ENCODE measurements around the gene CHST2. TPM values are rescaled to one million over a fixed set of nuclear protein-coding genes. Genes with fewer than 3 reads are reported as not detected.

The CHST2 gene
- total RNA-seq, 1 experiment from 2014 or later: 0.26 TPM

DNA sequence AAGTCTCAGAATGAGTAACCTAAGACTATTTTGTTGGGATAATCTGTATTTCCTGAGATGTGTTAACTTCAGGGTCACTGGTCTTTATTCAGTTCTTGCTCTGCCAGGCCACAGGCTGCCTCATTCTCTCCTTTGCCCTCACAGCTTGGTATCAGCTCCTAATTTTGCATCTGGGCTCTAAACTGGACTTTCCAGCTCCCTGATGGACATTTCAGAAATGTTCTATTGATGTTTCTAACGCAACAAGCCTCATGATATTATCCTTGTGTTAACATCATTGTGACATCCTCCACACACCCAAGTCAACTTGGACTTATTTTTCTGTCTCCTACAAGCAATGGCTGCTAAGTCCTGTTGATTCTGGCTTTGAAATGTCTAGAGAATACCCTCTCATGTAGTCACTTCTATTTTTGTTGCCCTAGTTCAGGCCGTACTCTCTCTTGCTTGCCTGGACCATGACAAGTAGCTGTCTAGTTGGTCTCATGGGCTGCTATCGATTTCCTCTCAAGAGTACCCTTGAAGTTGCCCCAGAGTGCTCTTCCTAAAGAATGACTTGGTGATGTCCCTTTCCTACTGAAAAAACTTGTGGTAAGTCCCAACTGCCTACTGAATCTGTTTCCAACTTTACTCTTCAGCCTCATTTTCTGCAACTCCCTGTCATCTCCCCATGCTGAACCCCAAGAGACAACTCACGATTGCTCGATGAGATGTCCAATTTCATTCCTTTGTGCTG is 52.7 kb downstream of the CHST2 start:
- TF ChIP-seq, protein P1, sequence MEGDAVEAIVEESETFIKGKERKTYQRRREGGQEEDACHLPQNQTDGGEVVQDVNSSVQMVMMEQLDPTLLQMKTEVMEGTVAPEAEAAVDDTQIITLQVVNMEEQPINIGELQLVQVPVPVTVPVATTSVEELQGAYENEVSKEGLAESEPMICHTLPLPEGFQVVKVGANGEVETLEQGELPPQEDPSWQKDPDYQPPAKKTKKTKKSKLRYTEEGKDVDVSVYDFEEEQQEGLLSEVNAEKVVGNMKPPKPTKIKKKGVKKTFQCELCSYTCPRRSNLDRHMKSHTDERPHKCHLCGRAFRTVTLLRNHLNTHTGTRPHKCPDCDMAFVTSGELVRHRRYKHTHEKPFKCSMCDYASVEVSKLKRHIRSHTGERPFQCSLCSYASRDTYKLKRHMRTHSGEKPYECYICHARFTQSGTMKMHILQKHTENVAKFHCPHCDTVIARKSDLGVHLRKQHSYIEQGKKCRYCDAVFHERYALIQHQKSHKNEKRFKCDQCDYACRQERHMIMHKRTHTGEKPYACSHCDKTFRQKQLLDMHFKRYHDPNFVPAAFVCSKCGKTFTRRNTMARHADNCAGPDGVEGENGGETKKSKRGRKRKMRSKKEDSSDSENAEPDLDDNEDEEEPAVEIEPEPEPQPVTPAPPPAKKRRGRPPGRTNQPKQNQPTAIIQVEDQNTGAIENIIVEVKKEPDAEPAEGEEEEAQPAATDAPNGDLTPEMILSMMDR (IDR thresholded peaks at IDR 0.05): no peak
- TF ChIP-seq SIN3A (IDR thresholded peaks at IDR 0.05; ENCODE audit: borderline replicate concordance, insufficient read depth, low read depth, low read length): no peak
- TF ChIP-seq POLR2AphosphoS5 (IDR thresholded peaks at IDR 0.05; ENCODE audit: low read depth, low read length): no peak
- no peak for TF ChIP-seq TCF7L2 (IDR thresholded peaks at IDR 0.05; ENCODE audit: low read depth, low read length)
- TF ChIP-seq, protein P2, sequence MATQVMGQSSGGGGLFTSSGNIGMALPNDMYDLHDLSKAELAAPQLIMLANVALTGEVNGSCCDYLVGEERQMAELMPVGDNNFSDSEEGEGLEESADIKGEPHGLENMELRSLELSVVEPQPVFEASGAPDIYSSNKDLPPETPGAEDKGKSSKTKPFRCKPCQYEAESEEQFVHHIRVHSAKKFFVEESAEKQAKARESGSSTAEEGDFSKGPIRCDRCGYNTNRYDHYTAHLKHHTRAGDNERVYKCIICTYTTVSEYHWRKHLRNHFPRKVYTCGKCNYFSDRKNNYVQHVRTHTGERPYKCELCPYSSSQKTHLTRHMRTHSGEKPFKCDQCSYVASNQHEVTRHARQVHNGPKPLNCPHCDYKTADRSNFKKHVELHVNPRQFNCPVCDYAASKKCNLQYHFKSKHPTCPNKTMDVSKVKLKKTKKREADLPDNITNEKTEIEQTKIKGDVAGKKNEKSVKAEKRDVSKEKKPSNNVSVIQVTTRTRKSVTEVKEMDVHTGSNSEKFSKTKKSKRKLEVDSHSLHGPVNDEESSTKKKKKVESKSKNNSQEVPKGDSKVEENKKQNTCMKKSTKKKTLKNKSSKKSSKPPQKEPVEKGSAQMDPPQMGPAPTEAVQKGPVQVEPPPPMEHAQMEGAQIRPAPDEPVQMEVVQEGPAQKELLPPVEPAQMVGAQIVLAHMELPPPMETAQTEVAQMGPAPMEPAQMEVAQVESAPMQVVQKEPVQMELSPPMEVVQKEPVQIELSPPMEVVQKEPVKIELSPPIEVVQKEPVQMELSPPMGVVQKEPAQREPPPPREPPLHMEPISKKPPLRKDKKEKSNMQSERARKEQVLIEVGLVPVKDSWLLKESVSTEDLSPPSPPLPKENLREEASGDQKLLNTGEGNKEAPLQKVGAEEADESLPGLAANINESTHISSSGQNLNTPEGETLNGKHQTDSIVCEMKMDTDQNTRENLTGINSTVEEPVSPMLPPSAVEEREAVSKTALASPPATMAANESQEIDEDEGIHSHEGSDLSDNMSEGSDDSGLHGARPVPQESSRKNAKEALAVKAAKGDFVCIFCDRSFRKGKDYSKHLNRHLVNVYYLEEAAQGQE (IDR thresholded peaks at IDR 0.05; ENCODE audit: insufficient read depth in 1 of 2, low read depth in 2 of 2, low read length in 1 of 2): no peak
- POLR2A ChIA-PET: no interaction called here
- Histone ChIP-seq H3K4me3 (ENCODE audit: low read depth in 2 of 2, low read length in 2 of 2) (no peak overlapping the region), H3K36me3 (ENCODE audit: control insufficient read depth, insufficient read depth, low read length) (no peaks in the 10 kb centered on the region), H3K27ac (ENCODE audit: low read length) (no peak overlapping the region), H3K9me3 (ENCODE audit: control insufficient read depth, insufficient read depth, low read depth, low read length) (no peaks in the 10 kb centered on the region; the same call in 1 of the 2 replicates), H3K27me3 (ENCODE audit: control insufficient read depth, insufficient read depth, low read length) (no peaks in the 10 kb centered on the region), H3K4me1 (ENCODE audit: control insufficient read depth, insufficient read depth, low read length) (no peaks in the 10 kb centered on the region)
- in situ Hi-C loops (cut with HindIII; ENCODE audit: low pct_unique_long_range_greater_than_20kb, low sequenced_read_pairs) (no loop called here), intact Hi-C loops (cut with micrococcal nuclease; ENCODE audit: unreplicated experiment) (loop anchor here (10.0 kb wide), 1 partner anchor 1153 kb away; no protein-coding TSS in a partner anchor)
- DNase-seq (ENCODE audit: low read depth, low spot score): no peak
- ATAC-seq: no peak
- CTCF ChIA-PET: no interaction called here
- no TSS peak for BruUV-seq (replicated peaks)

DNA sequence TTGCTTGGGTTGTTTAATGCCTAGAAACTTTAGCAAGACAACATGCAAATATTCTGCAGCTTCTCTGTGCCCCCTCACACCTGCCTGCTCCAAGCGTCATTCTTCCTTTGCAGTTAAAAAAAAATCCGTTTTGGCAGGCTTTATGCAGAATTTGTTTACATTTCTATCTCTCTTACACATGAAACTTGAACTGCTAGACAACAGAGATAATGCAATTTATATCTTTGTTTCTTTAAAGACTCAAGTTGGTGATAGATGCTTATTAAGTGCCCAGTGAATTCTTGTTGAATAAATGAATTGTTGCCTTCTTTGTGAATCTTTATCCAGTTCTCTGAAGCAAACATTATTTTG is 53.2 kb downstream of the CHST2 start:
- no peaks in the 10 kb centered on the region for H3K36me3 ChIP-seq (ENCODE audit: control insufficient read depth, insufficient read depth, low read length)
- H3K27ac ChIP-seq (ENCODE audit: low read length): no peak overlapping the region
- intact Hi-C loops (cut with micrococcal nuclease; ENCODE audit: unreplicated experiment): loop anchor here (10.0 kb wide), 1 partner anchor 1152 kb away; no protein-coding TSS in a partner anchor
- in situ Hi-C loops (cut with HindIII; ENCODE audit: low pct_unique_long_range_greater_than_20kb, low sequenced_read_pairs): no loop called here
- no peaks in the 10 kb centered on the region for H3K27me3 ChIP-seq (ENCODE audit: control insufficient read depth, insufficient read depth, low read length)
- no peaks in the 10 kb centered on the region; the same call in 1 of the 2 replicates for H3K9me3 ChIP-seq (ENCODE audit: control insufficient read depth, insufficient read depth, low read depth, low read length)
- no TSS peak for BruUV-seq (replicated peaks)
- ChIA-PET CTCF (no interaction called here), POLR2A (no interaction called here)
- H3K4me3 ChIP-seq (ENCODE audit: low read depth in 2 of 2, low read length in 2 of 2): no peak overlapping the region
- no peaks in the 10 kb centered on the region for H3K4me1 ChIP-seq (ENCODE audit: control insufficient read depth, insufficient read depth, low read length)
- no peak for TF ChIP-seq POLR2AphosphoS5 (IDR thresholded peaks at IDR 0.05; ENCODE audit: low read depth, low read length)
- TF ChIP-seq, protein P1 (IDR thresholded peaks at IDR 0.05): no peak
- no peak for DNase-seq (ENCODE audit: low read depth, low spot score)
- ATAC-seq: no peak
